ENCODE data around the gene ADGRD1. TPM values are rescaled to one million over a fixed set of nuclear protein-coding genes. Genes with fewer than 3 reads are reported as not detected.

The ADGRD1 gene
- total and polyA plus RNA-seq, 2 donors = 0.94 to 2.1 TPM

DNA sequence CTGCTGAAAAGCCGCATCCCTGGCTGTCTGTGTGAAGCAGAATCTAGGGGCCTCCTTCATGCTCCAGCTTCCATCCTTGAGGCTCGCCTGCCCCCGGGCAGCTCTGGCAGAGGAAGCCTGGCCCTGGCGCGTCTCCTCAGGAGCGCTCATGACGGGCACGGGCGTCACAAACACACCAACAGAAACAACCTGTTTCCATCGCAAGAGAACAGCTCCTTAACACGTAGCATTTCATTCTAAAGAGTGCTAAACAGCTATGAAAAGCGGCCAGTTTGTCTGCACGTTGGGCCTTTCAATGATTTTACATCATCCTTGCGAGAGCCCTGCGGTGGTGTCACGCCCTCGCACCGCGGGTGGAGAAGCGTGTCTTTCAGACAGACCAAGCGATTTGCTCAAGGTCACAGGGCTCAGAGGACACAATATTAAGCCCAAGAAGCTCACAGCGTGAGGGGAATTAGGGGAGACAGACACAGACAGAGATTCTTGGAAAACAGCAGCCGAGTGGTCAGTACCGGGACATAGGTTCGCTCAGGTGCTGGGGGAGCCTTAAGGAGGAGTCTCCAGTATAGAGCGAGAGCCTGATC, 4.9 kb downstream of the ADGRD1 start:
- peaks cover 0 to 16% of the 10 kb centered on the region in 2 donors for H3K27me3 ChIP-seq (ENCODE audit: control insufficient read depth in 2 of 2, insufficient read depth in 1 of 2, low read length in 1 of 2)
- H3K4me3 ChIP-seq (ENCODE audit: low read length in 2 of 2) = no peak overlapping the region
- no peaks in the 10 kb centered on the region for H3K4me1 ChIP-seq (ENCODE audit: control insufficient read depth in 2 of 2, insufficient read depth in 2 of 2, low read length in 2 of 2)
- no peaks in the 10 kb centered on the region for H3K36me3 ChIP-seq (ENCODE audit: control insufficient read depth in 2 of 2, insufficient read depth in 2 of 2, low read length in 1 of 2)
- no peak overlapping the region for H3K27ac ChIP-seq (ENCODE audit: low read depth in 1 of 2, low read length in 1 of 2)
- no peak for DNase-seq (ENCODE audit: low read depth in 6 of 9, low spot score in 9 of 9)
- H3K9me3 ChIP-seq (ENCODE audit: control insufficient read depth in 2 of 2, insufficient read depth in 1 of 2, low read length in 1 of 2) = no peaks in the 10 kb centered on the region
- 94% methylated on average over 26 of the region's 26 CpGs for WGBS

DNA sequence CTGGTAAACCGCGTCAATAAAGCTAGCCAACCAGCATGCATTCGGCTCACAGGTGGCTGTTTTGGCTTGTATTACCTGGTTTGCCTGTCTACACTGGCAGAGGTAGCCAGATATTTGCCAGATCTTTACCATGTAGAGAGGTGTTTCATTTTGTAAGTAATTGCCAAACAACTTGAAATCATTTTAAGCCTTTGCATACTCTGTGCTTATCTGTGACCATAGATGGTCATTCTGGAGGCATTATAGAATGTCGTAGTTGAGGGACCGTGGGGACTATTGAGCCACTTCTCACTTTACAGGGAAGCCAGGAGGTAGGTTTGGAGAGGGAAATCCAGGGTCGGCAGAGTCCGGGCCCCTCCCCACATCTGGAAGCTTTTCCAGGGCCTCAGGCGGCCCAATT, 5.9 kb downstream of the ADGRD1 start:
- DNase-seq (ENCODE audit: low read depth in 6 of 9, low spot score in 9 of 9) = no peak
- H3K27me3 ChIP-seq (ENCODE audit: control insufficient read depth in 2 of 2, insufficient read depth in 1 of 2, low read length in 1 of 2) = peaks cover 0 to 6% of the 10 kb centered on the region in 2 donors
- H3K36me3 ChIP-seq (ENCODE audit: control insufficient read depth in 2 of 2, insufficient read depth in 2 of 2, low read length in 1 of 2) = no peaks in the 10 kb centered on the region
- no peak overlapping the region for H3K27ac ChIP-seq (ENCODE audit: low read depth in 1 of 2, low read length in 1 of 2)
- no peaks in the 10 kb centered on the region for H3K4me1 ChIP-seq (ENCODE audit: control insufficient read depth in 2 of 2, insufficient read depth in 2 of 2, low read length in 2 of 2)
- no peak overlapping the region for H3K4me3 ChIP-seq (ENCODE audit: low read length in 2 of 2)
- H3K9me3 ChIP-seq (ENCODE audit: control insufficient read depth in 2 of 2, insufficient read depth in 1 of 2, low read length in 1 of 2) = no peaks in the 10 kb centered on the region
- WGBS = 90% methylated on average over 8 of the region's 8 CpGs

DNA sequence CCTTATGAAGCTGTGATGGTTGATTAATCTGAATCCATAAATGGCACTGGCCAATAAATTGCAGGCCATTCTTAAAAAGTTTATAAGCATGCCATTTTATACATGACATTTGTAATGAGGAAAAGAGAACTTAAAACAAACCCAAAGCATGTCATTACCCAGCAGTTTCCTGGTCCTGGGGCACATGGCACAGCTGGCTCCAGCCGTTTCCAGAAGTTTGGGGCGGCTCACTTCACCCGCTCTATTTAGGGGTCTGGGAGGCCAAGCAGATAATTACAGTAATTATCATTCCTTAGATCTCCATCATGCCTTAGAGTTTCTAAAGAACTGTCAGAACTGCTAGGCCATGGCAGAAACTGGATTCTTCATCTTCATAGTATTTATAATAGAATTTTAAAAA, 6.4 kb downstream of the ADGRD1 start:
- H3K27ac ChIP-seq (ENCODE audit: low read depth in 1 of 2, low read length in 1 of 2) = no peak overlapping the region
- no peak overlapping the region for H3K4me3 ChIP-seq (ENCODE audit: low read length in 2 of 2)
- DNase-seq (ENCODE audit: low read depth in 6 of 9, low spot score in 9 of 9) = no peak
- H3K4me1 ChIP-seq (ENCODE audit: control insufficient read depth in 2 of 2, insufficient read depth in 2 of 2, low read length in 2 of 2) = no peaks in the 10 kb centered on the region
- 94% methylated on average over 3 of the region's 3 CpGs for WGBS
- no peaks in the 10 kb centered on the region for H3K36me3 ChIP-seq (ENCODE audit: control insufficient read depth in 2 of 2, insufficient read depth in 2 of 2, low read length in 1 of 2)
- H3K27me3 ChIP-seq (ENCODE audit: control insufficient read depth in 2 of 2, insufficient read depth in 1 of 2, low read length in 1 of 2) = peaks cover 0 to 3% of the 10 kb centered on the region in 2 donors
- no peaks in the 10 kb centered on the region for H3K9me3 ChIP-seq (ENCODE audit: control insufficient read depth in 2 of 2, insufficient read depth in 1 of 2, low read length in 1 of 2)

DNA sequence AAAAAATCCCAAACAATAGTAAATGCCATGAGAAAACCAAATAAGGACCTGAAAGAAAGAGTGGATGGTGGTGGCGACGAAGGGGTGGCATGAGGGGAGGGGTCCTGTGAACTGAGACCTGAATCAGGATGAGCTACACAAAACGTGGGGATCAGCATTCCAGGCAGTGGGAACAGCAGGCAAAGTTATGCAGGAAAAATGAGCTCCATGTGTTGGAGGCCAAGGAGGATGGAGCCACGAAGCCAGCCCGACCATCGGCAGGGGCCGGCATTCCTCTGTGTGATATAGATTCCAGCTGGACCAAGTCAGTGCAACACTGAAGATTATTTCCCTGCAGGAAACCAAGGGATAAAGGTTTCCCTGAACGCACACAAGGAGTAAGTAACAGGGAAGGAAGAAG, 7.1 kb downstream of the ADGRD1 start:
- no peaks in the 10 kb centered on the region for H3K9me3 ChIP-seq (ENCODE audit: control insufficient read depth in 2 of 2, insufficient read depth in 1 of 2, low read length in 1 of 2)
- no peaks in the 10 kb centered on the region for H3K36me3 ChIP-seq (ENCODE audit: control insufficient read depth in 2 of 2, insufficient read depth in 2 of 2, low read length in 1 of 2)
- WGBS = 98% methylated on average over 8 of the region's 8 CpGs
- DNase-seq (ENCODE audit: low read depth in 6 of 9, low spot score in 9 of 9) = no peak
- H3K4me1 ChIP-seq (ENCODE audit: control insufficient read depth in 2 of 2, insufficient read depth in 2 of 2, low read length in 2 of 2) = no peaks in the 10 kb centered on the region
- H3K27me3 ChIP-seq (ENCODE audit: control insufficient read depth in 2 of 2, insufficient read depth in 1 of 2, low read length in 1 of 2) = no peaks in the 10 kb centered on the region
- H3K4me3 ChIP-seq (ENCODE audit: low read length in 2 of 2) = no peak overlapping the region
- H3K27ac ChIP-seq (ENCODE audit: low read depth in 1 of 2, low read length in 1 of 2) = no peak overlapping the region

GRCh38 chr12:130961921-130962451, 8.3 kb downstream of the ADGRD1 start:
- Histone ChIP-seq H3K27me3 (ENCODE audit: control insufficient read depth in 2 of 2, insufficient read depth in 1 of 2, low read length in 1 of 2) (no peaks in the 10 kb centered on the region), H3K9me3 (ENCODE audit: control insufficient read depth in 2 of 2, insufficient read depth in 1 of 2, low read length in 1 of 2) (no peaks in the 10 kb centered on the region), H3K27ac (ENCODE audit: low read depth in 1 of 2, low read length in 1 of 2) (no peak overlapping the region), H3K36me3 (ENCODE audit: control insufficient read depth in 2 of 2, insufficient read depth in 2 of 2, low read length in 1 of 2) (no peaks in the 10 kb centered on the region), H3K4me1 (ENCODE audit: control insufficient read depth in 2 of 2, insufficient read depth in 2 of 2, low read length in 2 of 2) (no peaks in the 10 kb centered on the region), H3K4me3 (ENCODE audit: low read length in 2 of 2) (no peak overlapping the region)
- WGBS = 94% methylated on average over 9 of the region's 9 CpGs
- DNase-seq (ENCODE audit: low read depth in 6 of 9, low spot score in 9 of 9) = no peak

DNA sequence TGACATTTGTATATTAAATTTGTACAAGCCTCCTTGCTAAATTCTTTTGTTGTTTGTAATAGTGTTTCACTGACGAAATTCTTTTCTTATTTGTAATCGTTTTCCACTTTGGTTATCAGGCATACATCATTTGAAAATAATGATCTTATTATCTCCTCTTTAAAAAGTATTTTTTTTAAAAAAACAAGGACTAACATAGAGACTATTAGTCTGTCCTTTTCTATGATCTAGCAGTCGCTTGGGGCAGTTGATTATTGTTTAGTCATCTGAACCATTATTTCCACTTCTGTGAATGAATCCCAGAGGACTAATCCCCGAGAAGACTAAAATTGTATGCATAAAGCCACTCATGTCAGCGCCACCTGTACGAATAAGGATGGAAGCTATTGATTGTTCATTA, 11.5 kb downstream of the ADGRD1 start:
- H3K4me1 ChIP-seq (ENCODE audit: control insufficient read depth in 2 of 2, insufficient read depth in 2 of 2, low read length in 2 of 2) = no peaks in the 10 kb centered on the region
- WGBS = 92% methylated on average over 6 of the region's 6 CpGs
- DNase-seq (ENCODE audit: low read depth in 6 of 9, low spot score in 9 of 9) = no peak
- H3K9me3 ChIP-seq (ENCODE audit: control insufficient read depth in 2 of 2, insufficient read depth in 1 of 2, low read length in 1 of 2) = no peaks in the 10 kb centered on the region
- H3K36me3 ChIP-seq (ENCODE audit: control insufficient read depth in 2 of 2, insufficient read depth in 2 of 2, low read length in 1 of 2) = no peaks in the 10 kb centered on the region
- no peak overlapping the region for H3K4me3 ChIP-seq (ENCODE audit: low read length in 2 of 2)
- H3K27ac ChIP-seq (ENCODE audit: low read depth in 1 of 2, low read length in 1 of 2) = no peak overlapping the region
- H3K27me3 ChIP-seq (ENCODE audit: control insufficient read depth in 2 of 2, insufficient read depth in 1 of 2, low read length in 1 of 2) = no peaks in the 10 kb centered on the region

GRCh38 chr12:130965668-130966067, 12.0 kb downstream of the ADGRD1 start:
- 88% methylated on average over 2 of the region's 2 CpGs for WGBS
- no peak for DNase-seq (ENCODE audit: low read depth in 6 of 9, low spot score in 9 of 9)
- Histone ChIP-seq H3K4me3 (ENCODE audit: low read length in 2 of 2) (no peak overlapping the region), H3K36me3 (ENCODE audit: control insufficient read depth in 2 of 2, insufficient read depth in 2 of 2, low read length in 1 of 2) (no peaks in the 10 kb centered on the region), H3K27me3 (ENCODE audit: control insufficient read depth in 2 of 2, insufficient read depth in 1 of 2, low read length in 1 of 2) (no peaks in the 10 kb centered on the region), H3K9me3 (ENCODE audit: control insufficient read depth in 2 of 2, insufficient read depth in 1 of 2, low read length in 1 of 2) (no peaks in the 10 kb centered on the region), H3K4me1 (ENCODE audit: control insufficient read depth in 2 of 2, insufficient read depth in 2 of 2, low read length in 2 of 2) (no peaks in the 10 kb centered on the region), H3K27ac (ENCODE audit: low read depth in 1 of 2, low read length in 1 of 2) (no peak overlapping the region)

GRCh38 chr12:130966443-130967030, 12.8 kb downstream of the ADGRD1 start:
- H3K27me3 ChIP-seq (ENCODE audit: control insufficient read depth in 2 of 2, insufficient read depth in 1 of 2, low read length in 1 of 2) = no peaks in the 10 kb centered on the region
- 97% methylated on average over 15 of the region's 15 CpGs for WGBS
- H3K9me3 ChIP-seq (ENCODE audit: control insufficient read depth in 2 of 2, insufficient read depth in 1 of 2, low read length in 1 of 2) = no peaks in the 10 kb centered on the region
- no peak overlapping the region for H3K27ac ChIP-seq (ENCODE audit: low read depth in 1 of 2, low read length in 1 of 2)
- no peaks in the 10 kb centered on the region for H3K4me1 ChIP-seq (ENCODE audit: control insufficient read depth in 2 of 2, insufficient read depth in 2 of 2, low read length in 2 of 2)
- H3K4me3 ChIP-seq (ENCODE audit: low read length in 2 of 2) = no peak overlapping the region
- H3K36me3 ChIP-seq (ENCODE audit: control insufficient read depth in 2 of 2, insufficient read depth in 2 of 2, low read length in 1 of 2) = no peaks in the 10 kb centered on the region
- DNase-seq (ENCODE audit: low read depth in 6 of 9, low spot score in 9 of 9) = no peak

DNA sequence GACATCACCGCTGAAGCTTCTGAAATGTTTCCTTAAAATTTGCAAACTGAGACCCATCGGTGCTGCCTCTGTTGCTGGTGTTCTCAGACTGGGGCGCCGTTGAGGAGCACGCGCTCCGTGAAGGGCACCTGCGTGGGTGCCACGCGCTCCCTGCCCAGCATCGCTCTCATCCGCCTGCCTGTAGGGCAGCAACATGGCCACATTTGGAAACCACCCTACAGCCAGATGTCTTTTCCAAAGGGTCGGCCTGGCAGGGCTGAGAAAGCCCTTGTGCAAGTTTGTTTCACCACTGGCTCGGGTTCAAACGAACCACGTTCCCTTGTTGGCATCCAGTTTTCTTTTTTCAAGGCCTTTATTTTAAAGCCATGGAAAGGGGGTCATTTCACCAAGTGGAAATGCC, 13.9 kb downstream of the ADGRD1 start:
- no peak overlapping the region for H3K4me3 ChIP-seq (ENCODE audit: low read length in 2 of 2)
- WGBS = 97% methylated on average over 16 of the region's 16 CpGs
- no peak for DNase-seq (ENCODE audit: low read depth in 6 of 9, low spot score in 9 of 9)
- H3K9me3 ChIP-seq (ENCODE audit: control insufficient read depth in 2 of 2, insufficient read depth in 1 of 2, low read length in 1 of 2) = no peaks in the 10 kb centered on the region
- no peaks in the 10 kb centered on the region for H3K36me3 ChIP-seq (ENCODE audit: control insufficient read depth in 2 of 2, insufficient read depth in 2 of 2, low read length in 1 of 2)
- H3K27me3 ChIP-seq (ENCODE audit: control insufficient read depth in 2 of 2, insufficient read depth in 1 of 2, low read length in 1 of 2) = no peaks in the 10 kb centered on the region
- H3K27ac ChIP-seq (ENCODE audit: low read depth in 1 of 2, low read length in 1 of 2) = no peak overlapping the region
- H3K4me1 ChIP-seq (ENCODE audit: control insufficient read depth in 2 of 2, insufficient read depth in 2 of 2, low read length in 2 of 2) = no peaks in the 10 kb centered on the region
